ENCODE results near the gene SGPP2. TPM values are rescaled to one million over a fixed set of nuclear protein-coding genes. Genes with fewer than 3 reads are reported as not detected.
A peak's percentile ranks its signal among the peaks of the same experiment; 100 is the strongest.

Gene SGPP2
- total RNA-seq, 1 experiment from 2014 or later: not detected

GRCh38 chr2:222448748-222449181 lies 24.4 kb downstream of the SGPP2 start:
- Histone ChIP-seq H3K27ac (ENCODE audit: low read length) (no peak overlapping the region), H3K4me3 (ENCODE audit: low read length) (no peak overlapping the region), H3K4me1 (ENCODE audit: insufficient read depth, low read length) (no peaks in the 10 kb centered on the region), H3K9me3 (ENCODE audit: low read length) (no peaks in the 10 kb centered on the region), H3K9ac (ENCODE audit: low read length) (no peak overlapping the region), H3K4me2 (ENCODE audit: low read length) (no peak overlapping the region), H2AFZ (ENCODE audit: low read length) (no peak overlapping the region), H3K79me2 (ENCODE audit: low read length) (no peaks in the 10 kb centered on the region), H3K27me3 (ENCODE audit: low read length) (peaks cover 51% of the 10 kb centered on the region), H3K9me2 (replicated peaks; ENCODE audit: low read length) (no peaks in the 10 kb centered on the region), H3F3A (ENCODE audit: low read length, unreplicated experiment) (no peaks in the 10 kb centered on the region), H3K36me3 (ENCODE audit: low read depth, low read length) (no peaks in the 10 kb centered on the region), H4K20me1 (ENCODE audit: low read length) (no peaks in the 10 kb centered on the region)
- no TSS peak for BruUV-seq (replicated peaks)
- DNase-seq (no peak), ATAC-seq (no peak)
- POLR2A ChIA-PET (ENCODE audit: unreplicated experiment): no interaction called here
- CTCF ChIA-PET: no interaction called here
- intact Hi-C loops (cut with micrococcal nuclease): no loop called here
- TF ChIP-seq EZH2 (IDR thresholded peaks at IDR 0.05; ENCODE audit: low read length, unreplicated experiment) (no peak), EZH2phosphoT487 (IDR thresholded peaks at IDR 0.05; ENCODE audit: borderline replicate concordance, low read length) (no peak)
- TF ChIP-seq, protein P1, sequence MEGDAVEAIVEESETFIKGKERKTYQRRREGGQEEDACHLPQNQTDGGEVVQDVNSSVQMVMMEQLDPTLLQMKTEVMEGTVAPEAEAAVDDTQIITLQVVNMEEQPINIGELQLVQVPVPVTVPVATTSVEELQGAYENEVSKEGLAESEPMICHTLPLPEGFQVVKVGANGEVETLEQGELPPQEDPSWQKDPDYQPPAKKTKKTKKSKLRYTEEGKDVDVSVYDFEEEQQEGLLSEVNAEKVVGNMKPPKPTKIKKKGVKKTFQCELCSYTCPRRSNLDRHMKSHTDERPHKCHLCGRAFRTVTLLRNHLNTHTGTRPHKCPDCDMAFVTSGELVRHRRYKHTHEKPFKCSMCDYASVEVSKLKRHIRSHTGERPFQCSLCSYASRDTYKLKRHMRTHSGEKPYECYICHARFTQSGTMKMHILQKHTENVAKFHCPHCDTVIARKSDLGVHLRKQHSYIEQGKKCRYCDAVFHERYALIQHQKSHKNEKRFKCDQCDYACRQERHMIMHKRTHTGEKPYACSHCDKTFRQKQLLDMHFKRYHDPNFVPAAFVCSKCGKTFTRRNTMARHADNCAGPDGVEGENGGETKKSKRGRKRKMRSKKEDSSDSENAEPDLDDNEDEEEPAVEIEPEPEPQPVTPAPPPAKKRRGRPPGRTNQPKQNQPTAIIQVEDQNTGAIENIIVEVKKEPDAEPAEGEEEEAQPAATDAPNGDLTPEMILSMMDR (conservative IDR thresholded peaks at IDR 0.05; ENCODE audit: low read depth, low read length): no peak

DNA sequence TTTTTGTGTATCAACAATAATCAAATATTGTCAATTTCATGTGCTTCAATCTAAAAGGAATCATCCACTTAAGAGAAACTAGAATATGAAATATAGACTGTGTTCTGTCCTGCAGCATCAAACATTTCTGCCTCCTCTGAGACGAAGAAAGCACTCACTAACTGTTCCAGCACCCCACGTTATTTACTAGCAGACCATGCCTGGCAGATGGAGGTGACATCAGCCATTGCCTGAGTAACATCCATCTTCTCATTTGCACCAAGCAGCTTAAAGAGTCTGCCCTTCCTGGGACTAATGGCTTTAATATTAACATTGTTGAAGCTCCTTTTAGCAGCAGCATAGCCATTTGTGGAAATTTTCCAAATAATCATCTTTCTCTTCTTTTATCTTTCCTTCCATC lies 25.7 kb downstream of the SGPP2 start:
- no peaks in the 10 kb centered on the region for H3K9me2 ChIP-seq (replicated peaks; ENCODE audit: low read length)
- peaks cover 62% of the 10 kb centered on the region for H3K27me3 ChIP-seq (ENCODE audit: low read length)
- DNase-seq: no peak
- ChIA-PET POLR2A (ENCODE audit: unreplicated experiment) (no interaction called here), CTCF (no interaction called here)
- intact Hi-C loops (cut with micrococcal nuclease): no loop called here
- no peaks in the 10 kb centered on the region for H4K20me1 ChIP-seq (ENCODE audit: low read length)
- H3K4me1 ChIP-seq (ENCODE audit: insufficient read depth, low read length): no peaks in the 10 kb centered on the region
- H3K9ac ChIP-seq (ENCODE audit: low read length): no peak overlapping the region
- no TSS peak for BruUV-seq (replicated peaks)
- H2AFZ ChIP-seq (ENCODE audit: low read length): no peak overlapping the region
- no peak overlapping the region for H3K4me3 ChIP-seq (ENCODE audit: low read length)
- TF ChIP-seq, protein P1 (conservative IDR thresholded peaks at IDR 0.05; ENCODE audit: low read depth, low read length): no peak
- TF ChIP-seq EZH2 (IDR thresholded peaks at IDR 0.05; ENCODE audit: low read length, unreplicated experiment) (no peak), EZH2phosphoT487 (IDR thresholded peaks at IDR 0.05; ENCODE audit: borderline replicate concordance, low read length) (no peak)
- H3K9me3 ChIP-seq (ENCODE audit: low read length): no peaks in the 10 kb centered on the region
- H3K4me2 ChIP-seq (ENCODE audit: low read length): no peak overlapping the region
- no peaks in the 10 kb centered on the region for H3F3A ChIP-seq (ENCODE audit: low read length, unreplicated experiment)
- no peaks in the 10 kb centered on the region for H3K79me2 ChIP-seq (ENCODE audit: low read length)
- ATAC-seq: no peak
- no peaks in the 10 kb centered on the region for H3K36me3 ChIP-seq (ENCODE audit: low read depth, low read length)
- H3K27ac ChIP-seq (ENCODE audit: low read length): no peak overlapping the region

- POLR2A ChIA-PET (ENCODE audit: unreplicated experiment): no interaction called here
- DNase-seq (no peak), ATAC-seq (peak; percentile 40; the same call in 1 of the 2 replicates)
- H3K4me1 ChIP-seq (ENCODE audit: insufficient read depth, low read length): no peaks in the 10 kb centered on the region
- no peak overlapping the region for H3K4me2 ChIP-seq (ENCODE audit: low read length)
- H2AFZ ChIP-seq (ENCODE audit: low read length): no peak overlapping the region
- intact Hi-C loops (cut with micrococcal nuclease): no loop called here
- H3K9me3 ChIP-seq (ENCODE audit: low read length): no peaks in the 10 kb centered on the region
- TF ChIP-seq EZH2phosphoT487 (IDR thresholded peaks at IDR 0.05; ENCODE audit: borderline replicate concordance, low read length) (no peak), EZH2 (IDR thresholded peaks at IDR 0.05; ENCODE audit: low read length, unreplicated experiment) (no peak)
- TF ChIP-seq, protein P1 (conservative IDR thresholded peaks at IDR 0.05; ENCODE audit: low read depth, low read length): no peak
- no peak overlapping the region for H3K4me3 ChIP-seq (ENCODE audit: low read length)
- no peaks in the 10 kb centered on the region for H3K79me2 ChIP-seq (ENCODE audit: low read length)
- no peaks in the 10 kb centered on the region for H3K9me2 ChIP-seq (replicated peaks; ENCODE audit: low read length)
- no peaks in the 10 kb centered on the region for H3K36me3 ChIP-seq (ENCODE audit: low read depth, low read length)
- CTCF ChIA-PET: interaction anchor here (0.6 kb wide), 1 partner anchor 111 kb away, joined by 3 read pairs; no protein-coding TSS in a partner anchor
- no peak overlapping the region for H3K9ac ChIP-seq (ENCODE audit: low read length)
- no peak overlapping the region for H3K27ac ChIP-seq (ENCODE audit: low read length)
- peaks cover 72% of the 10 kb centered on the region for H3K27me3 ChIP-seq (ENCODE audit: low read length)
- H4K20me1 ChIP-seq (ENCODE audit: low read length): no peaks in the 10 kb centered on the region
- no peaks in the 10 kb centered on the region for H3F3A ChIP-seq (ENCODE audit: low read length, unreplicated experiment)
- no TSS peak for BruUV-seq (replicated peaks)
Observed at GRCh38 chr2:222451224-222451674, 26.9 kb downstream of the SGPP2 start.

Measured in PC-3 (cell line).